BE2C (cell line): ENCODE measurements around the gene NUMA1.

ENCODE experiments used
- DNase-seq: peaks from one replicate; pipeline ENCODE4 v3.0.0-alpha.2; 2020
- H3K27me3 ChIP-seq: fragments of 250-450 bp; sonication (Bioruptor Pico); 2 replicates; pipeline ENCODE4 v1.5.1; 2020; ENCODE audit warnings: mild to moderate bottlenecking
- H3K36me3 ChIP-seq: fragments of 250-450 bp; sonication (Bioruptor Pico); 2 replicates; pipeline ENCODE4 v1.5.1; 2020; ENCODE audit warnings: mild to moderate bottlenecking
- H3K4me1 ChIP-seq: fragments of 250-450 bp; sonication (Bioruptor Pico); 2 replicates; pipeline ENCODE4 v1.5.1; 2020
- H3K4me3 ChIP-seq: 2 replicates; pipeline ENCODE4 v1.5.1; 2011; ENCODE audit warnings: low read depth, low read length
- H3K9me3 ChIP-seq: fragments of 250-450 bp; sonication (Bioruptor Pico); 2 replicates; pipeline ENCODE4 v1.5.1; 2020
- CTCF ChIP-seq: IDR thresholded peaks from 2 replicates; pipeline ENCODE4 v1.5.1; 2012; ENCODE audit warnings: mild to moderate bottlenecking, low read depth, low read length

The NUMA1 gene

DNA sequence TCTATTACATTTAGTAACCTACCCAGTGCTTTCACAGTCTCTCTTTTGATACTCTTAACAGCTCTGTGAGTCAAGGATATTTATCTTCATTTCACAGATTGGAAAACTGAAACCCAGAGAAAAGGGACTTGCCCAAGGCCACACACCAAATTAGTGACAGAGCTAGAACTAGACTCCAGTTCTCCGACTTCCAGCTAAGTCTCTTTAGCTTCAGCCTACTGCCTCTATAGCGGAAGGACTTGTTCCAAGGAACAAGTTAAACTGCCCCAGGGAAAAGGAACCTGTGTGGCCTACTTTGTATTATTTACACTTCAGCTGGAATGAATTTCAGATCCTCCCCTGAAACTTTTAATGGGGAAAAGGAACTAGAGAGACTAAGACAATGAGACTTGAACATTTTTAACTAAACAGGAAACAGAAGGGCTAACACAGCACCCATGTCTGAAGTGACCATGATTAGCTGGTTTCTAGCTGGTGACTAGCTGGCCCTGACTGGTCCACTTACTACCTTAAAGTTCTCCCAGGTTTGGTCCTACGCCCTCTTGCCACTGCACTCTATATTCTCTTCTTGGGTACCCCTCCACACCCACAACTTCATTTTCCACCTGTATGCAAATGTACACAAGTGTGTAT is 1.6 kb upstream of the NUMA1 start:
- Histone ChIP-seq H3K27me3 (no peaks in the 10 kb centered on the region), H3K9me3 (no peaks in the 10 kb centered on the region), H3K4me3 (no peak overlapping the region), H3K36me3 (no peaks in the 10 kb centered on the region; the same call in 1 of the 2 replicates), H3K4me1 (peaks cover 14% of the 10 kb centered on the region)
- DNase-seq, result no peak
- TF ChIP-seq CTCF, result no peak

DNA sequence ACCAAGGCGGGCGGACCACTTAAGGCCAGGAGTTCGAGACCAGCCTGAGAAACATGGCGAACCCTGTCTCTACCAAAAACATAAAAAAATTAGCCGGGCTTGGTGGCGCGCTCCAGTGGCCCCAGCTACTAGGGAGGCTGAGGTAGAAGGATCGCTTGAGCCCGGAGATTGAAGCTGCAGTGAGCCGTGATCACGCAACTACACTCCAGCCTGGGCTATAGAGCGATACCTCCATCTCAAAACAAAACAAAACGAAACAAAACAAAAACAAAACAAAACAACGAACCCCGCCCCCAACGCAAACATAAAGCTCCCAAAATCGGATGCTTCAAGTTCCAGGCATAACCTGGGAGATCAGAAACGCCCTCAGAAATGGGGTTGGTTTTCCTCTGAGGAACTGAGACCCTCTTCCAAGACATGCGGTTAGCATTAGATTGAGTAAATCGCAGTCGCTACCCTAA is 872 bp upstream of the NUMA1 start:
- DNase-seq, result no peak
- peaks cover 14% of the 10 kb centered on the region for H3K4me1 ChIP-seq
- no peak for TF ChIP-seq CTCF

GRCh38 chr11:72079819-72080325 is 470 bp downstream of the NUMA1 start:
- Histone ChIP-seq H3K4me3 (peak overlapping the region; percentile 74), H3K36me3 (peaks cover 7% of the 10 kb centered on the region), H3K4me1 (peaks cover 14% of the 10 kb centered on the region; the same call in 1 of the 2 replicates), H3K27me3 (no peaks in the 10 kb centered on the region), H3K9me3 (no peaks in the 10 kb centered on the region)
- TF ChIP-seq CTCF, result no peak
- DNase-seq, result no peak

More for the DNA sequence above, 872 bp upstream of the NUMA1 start:
- H3K36me3 ChIP-seq, result peaks cover 1% of the 10 kb centered on the region
- no peaks in the 10 kb centered on the region for H3K27me3 ChIP-seq
- no peaks in the 10 kb centered on the region for H3K9me3 ChIP-seq
- peak overlapping the region; percentile 74 for H3K4me3 ChIP-seq

DNA sequence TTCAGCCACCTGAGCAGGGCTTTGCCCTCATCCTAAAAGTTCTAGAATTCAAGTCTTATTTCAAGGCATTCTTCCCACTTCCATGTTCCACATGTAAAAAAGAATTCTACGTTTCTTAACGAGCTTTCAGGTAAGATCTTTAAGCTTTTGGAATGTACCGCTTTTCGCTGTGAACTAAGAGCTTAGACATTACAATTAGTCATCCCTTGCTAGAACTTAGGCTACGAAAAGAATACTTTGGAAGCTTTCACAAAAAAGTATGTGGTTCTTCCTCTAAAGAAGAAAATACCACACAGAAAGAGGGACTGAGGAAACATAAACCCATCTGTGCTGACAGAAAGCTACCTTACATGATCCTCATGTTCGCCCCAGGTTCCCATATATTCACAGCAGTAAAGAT is 1.9 kb downstream of the NUMA1 start:
- Histone ChIP-seq H3K9me3 (no peaks in the 10 kb centered on the region), H3K36me3 (peaks cover 10% of the 10 kb centered on the region), H3K27me3 (no peaks in the 10 kb centered on the region), H3K4me3 (peak overlapping the region; percentile 74), H3K4me1 (peaks cover 14% of the 10 kb centered on the region; the same call in 1 of the 2 replicates)
- no peak for TF ChIP-seq CTCF
- no peak for DNase-seq

- H3K27me3 ChIP-seq, result no peaks in the 10 kb centered on the region
- peaks cover 10% of the 10 kb centered on the region for H3K36me3 ChIP-seq
- H3K9me3 ChIP-seq, result no peaks in the 10 kb centered on the region
- no peak overlapping the region for H3K4me3 ChIP-seq
- DNase-seq, result no peak
- TF ChIP-seq CTCF, result no peak
- peaks cover 16% of the 10 kb centered on the region; the same call in 1 of the 2 replicates for H3K4me1 ChIP-seq
Observed at GRCh38 chr11:72075756-72076155, 4.6 kb downstream of the NUMA1 start.

DNA sequence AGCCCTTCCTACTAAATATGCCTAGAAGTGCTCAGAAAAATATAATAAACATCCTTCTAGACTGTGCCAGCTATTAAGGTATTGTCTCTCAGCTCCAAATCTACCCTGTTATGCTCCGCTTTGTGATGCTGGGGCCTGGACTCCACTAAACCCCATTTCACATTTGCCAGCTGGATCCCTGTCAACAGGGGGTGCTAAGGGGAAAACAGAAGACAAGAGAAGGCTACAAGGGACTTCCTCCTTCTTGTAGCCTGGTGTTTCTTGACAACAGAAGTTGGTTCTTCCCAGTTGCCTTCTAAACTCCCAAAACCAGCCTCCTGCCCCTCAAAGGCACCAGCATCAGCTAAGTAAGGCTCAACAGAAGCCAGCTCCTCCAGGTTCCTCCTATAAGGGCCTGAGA is 5.2 kb downstream of the NUMA1 start:
- Histone ChIP-seq H3K36me3 (peaks cover 10% of the 10 kb centered on the region), H3K27me3 (no peaks in the 10 kb centered on the region), H3K4me3 (no peak overlapping the region), H3K4me1 (peaks cover 18% of the 10 kb centered on the region; the same call in 1 of the 2 replicates), H3K9me3 (no peaks in the 10 kb centered on the region)
- TF ChIP-seq CTCF, result peak; percentile 34; the same call in 1 of the 2 replicates
- DNase-seq, result no peak
